Choroid plexus epithelial cell (primary cell): ENCODE data around the gene RABGAP1L.

ENCODE experiments used
- DNase-seq: peaks from one replicate; pipeline ENCODE4 v3.0.0-alpha.2; 2010; ENCODE audit warnings: low read depth
- H3K4me3 ChIP-seq: 2 replicates; pipeline ENCODE4 v1.5.1; 2011; ENCODE audit warnings: low read depth, mild to moderate bottlenecking, control low read depth, low read length, moderate library complexity
- CTCF ChIP-seq: conservative IDR thresholded peaks from 2 replicates; pipeline ENCODE4 v1.5.1; 2011; ENCODE audit warnings: low read depth, mild to moderate bottlenecking, control low read depth, inconsistent platforms, low read length, moderate library complexity

The RABGAP1L gene

GRCh38 chr1:174791863-174792262 is 632.5 kb downstream of the RABGAP1L start:
- H3K4me3 ChIP-seq = no peak overlapping the region
- no peak for TF ChIP-seq CTCF
- peak; percentile 44 for DNase-seq

GRCh38 chr1:174794861-174795260 is 635.5 kb downstream of the RABGAP1L start:
- no peak for TF ChIP-seq CTCF
- H3K4me3 ChIP-seq = no peak overlapping the region
- DNase-seq = no peak

- DNase-seq = peak; percentile 21
- TF ChIP-seq CTCF = no peak
- H3K4me3 ChIP-seq = no peak overlapping the region
These were observed 636.5 kb downstream of the RABGAP1L start for GRCh38 chr1:174795806-174796205.

GRCh38 chr1:174797398-174797797 is 638.1 kb downstream of the RABGAP1L start:
- no peak for DNase-seq
- no peak for TF ChIP-seq CTCF
- no peak overlapping the region for H3K4me3 ChIP-seq

- no peak overlapping the region for H3K4me3 ChIP-seq
- TF ChIP-seq CTCF = no peak
These were observed 639.8 kb downstream of the RABGAP1L start for GRCh38 chr1:174799136-174799479.

GRCh38 chr1:174800216-174800851 is 641.0 kb downstream of the RABGAP1L start:
- no peak for TF ChIP-seq CTCF
- DNase-seq = peak; percentile 18
- peak overlapping the region; percentile 59 for H3K4me3 ChIP-seq

More at GRCh38 chr1:174799136-174799479, 639.8 kb downstream of the RABGAP1L start:
- no peak for DNase-seq

- no peak for TF ChIP-seq CTCF
- no peak for DNase-seq
- no peak overlapping the region for H3K4me3 ChIP-seq
These were observed 641.6 kb downstream of the RABGAP1L start for GRCh38 chr1:174800876-174801275.
